Spleen (tissue), 11 donors: ENCODE data around the gene CLEC3A. TPM values are rescaled to one million over a fixed set of nuclear protein-coding genes. Genes with fewer than 3 reads are reported as not detected.

Source experiments
- DNase-seq: peaks from one replicate; pipeline ENCODE4 v3.0.0-alpha.2; 2020
- H3K27ac ChIP-seq, 8 donors: fragments of 200-600 bp; sonication (generic) in 7 of 8; 1 replicate in 4 of 8; 2 replicates in 4 of 8; pipeline versions ENCODE4 v1.5.0 to v1.8.0; 2016 to 2021; ENCODE audit warnings: inconsistent platforms in 4 of 8, mild to moderate bottlenecking in 4 of 8, moderate library complexity in 1 of 8
- H3K27me3 ChIP-seq, 7 donors: fragments of 200-600 bp; sonication (generic) in 6 of 7; replicated peaks in 1 of 7; 1 replicate in 4 of 7; 2 replicates in 3 of 7; pipeline versions ENCODE4 v1.5.0 to v1.8.0; 2016 to 2021; ENCODE audit warnings: inconsistent platforms in 3 of 7, mild to moderate bottlenecking in 1 of 7
- H3K36me3 ChIP-seq, 6 donors: fragments of 200-600 bp; sonication (generic) in 5 of 6; 1 replicate in 4 of 6; 2 replicates in 2 of 6; pipeline versions ENCODE4 v1.5.0 to v1.8.0; 2016 to 2021; ENCODE audit warnings: inconsistent platforms in 2 of 6
- H3K4me1 ChIP-seq, 6 donors: fragments of 200-600 bp; sonication (generic) in 5 of 6; 1 replicate in 3 of 6; 2 replicates in 3 of 6; pipeline versions ENCODE4 v1.5.0 to v1.8.0; 2016 to 2021; ENCODE audit warnings: inconsistent platforms in 3 of 6
- H3K4me3 ChIP-seq, 8 donors: fragments of 200-600 bp; sonication (generic) in 7 of 8; 1 replicate in 4 of 8; 2 replicates in 4 of 8; pipeline versions ENCODE4 v1.5.0 to v1.8.0; 2016 to 2021; ENCODE audit warnings: inconsistent platforms in 4 of 8, mild to moderate bottlenecking in 4 of 8, moderate library complexity in 2 of 8
- H3K9me3 ChIP-seq, 8 donors: fragments of 200-600 bp; sonication (generic) in 7 of 8; 1 replicate in 4 of 8; 2 replicates in 4 of 8; pipeline versions ENCODE4 v1.5.0 to v1.8.0; 2016 to 2021; ENCODE audit warnings: inconsistent platforms in 4 of 8
- CTCF ChIP-seq, 11 experiments: fragments of 200-600 bp in 7 of 11; fragments of 450-650 bp in 4 of 11; sonication (generic) in 4 of 11; IDR thresholded peaks in 8 of 11; conservative IDR thresholded peaks in 3 of 11; 1 replicate in 7 of 11; 2 replicates in 4 of 11; pipeline versions ENCODE4 v1.4.0 to v1.8.0; 2016 to 2021; ENCODE audit warnings: antibody characterized with exemption in 11 of 11, inconsistent platforms in 4 of 11, mild to moderate bottlenecking in 1 of 11
- POLR2A ChIP-seq, 3 donors: fragments of 450-650 bp; IDR thresholded peaks; one replicate each; pipeline ENCODE4 v1.5.1; 2017; ENCODE audit warnings: antibody characterized with exemption in 3 of 3, mild to moderate bottlenecking in 1 of 3
- POLR2AphosphoS5 ChIP-seq, 3 donors: sonication (generic); formaldehyde crosslinking; IDR thresholded peaks; one replicate each; pipeline ENCODE4 v1.5.1; 2017; ENCODE audit warnings: antibody characterized with exemption in 3 of 3
- WGBS, 5 donors: extraction: QIAGEN DNeasy Blood & Tissue Kit in 3 of 5; methylation state at CpG; one replicate each; pipeline versions ENCODE4 v1.1.5 to v1.1.7; 2013 to 2018; 5-methylcytosine and 5-hydroxymethylcytosine counted together
- intact Hi-C: fragments of 100-400 bp; cut with DNase I; formaldehyde crosslinking; loops from one replicate; pipeline ENCODE4 v1.15.0; 2023; ENCODE audit warnings: low total_unique reads
- polyA plus RNA-seq, 3 donors: library from polyadenylated mRNA; stranded (reverse); fragments of 200-250 nt; gene quantifications; one replicate each; pipeline ENCODE4 v1.2.1, GENCODE V29; 2013
- total RNA-seq, 7 donors: library from RNA; depleted of rRNA in 3 of 7; stranded (reverse); fragments of >200 nt in 3 of 7; fragmentation: NEBNext Ultra II Directional in 4 of 7; extraction: Animal tissue kit (Norgen Biotek cat#: 25700) in 4 of 7; gene quantifications; one replicate each; pipeline versions ENCODE4 v1.1.0 to v1.2.1, GENCODE V29; 2016 to 2021
- donor health status: healthy with polysubstance abuse.
- donor health status: DM: no; HTN: no; CAD: no; lungs with moderate emphysema.
- donor health status: DM: no; HTN: no; CAD: no.
- donor health status: Bipolar disorder and iron deficiency.
- donor health status: healthy.
- donor health status: DM: no; HTN: no; CAD: no.
- donor health status: DM: yes; HTN: yes; CAD: no.

Gene CLEC3A
- total and polyA plus RNA-seq, 10 donors, result not detected

- H3K4me3 ChIP-seq, result no peak overlapping the region
- intact Hi-C loops, result no loop called here
- 95 to 100% (median 97%) methylated on average over 1 of the region's 1 CpG for WGBS, 5 donors
- DNase-seq, result no peak
- peaks cover 0 to 40% (median 4%) of the 10 kb centered on the region in 7 donors for H3K27me3 ChIP-seq
- no peaks in the 10 kb centered on the region for H3K9me3 ChIP-seq
- TF ChIP-seq CTCF (IDR thresholded peaks at IDR 0.05 in 8 of 11, conservative IDR thresholded peaks at IDR 0.05 in 3 of 11) (no peak), POLR2A (IDR thresholded peaks at IDR 0.05) (no peak), POLR2AphosphoS5 (IDR thresholded peaks at IDR 0.05) (no peak)
- H3K27ac ChIP-seq, result no peak overlapping the region
- H3K4me1 ChIP-seq, result no peaks in the 10 kb centered on the region
- no peaks in the 10 kb centered on the region for H3K36me3 ChIP-seq
Observed at GRCh38 chr16:78025631-78026030, 3.3 kb downstream of the CLEC3A start.

- H3K9me3 ChIP-seq, result no peaks in the 10 kb centered on the region
- H3K36me3 ChIP-seq, result no peaks in the 10 kb centered on the region
- intact Hi-C loops, result no loop called here
- no peak overlapping the region for H3K4me3 ChIP-seq
- H3K4me1 ChIP-seq, result no peaks in the 10 kb centered on the region
- DNase-seq, result no peak
- H3K27ac ChIP-seq, result no peak overlapping the region
- TF ChIP-seq POLR2A (IDR thresholded peaks at IDR 0.05), result no peak
- TF ChIP-seq POLR2AphosphoS5 (IDR thresholded peaks at IDR 0.05), result no peak
- TF ChIP-seq CTCF (IDR thresholded peaks at IDR 0.05 in 8 of 11, conservative IDR thresholded peaks at IDR 0.05 in 3 of 11), result no peak
- WGBS, 5 donors, result 36 to 61% (median 44%) methylated on average over 3 of the region's 3 CpGs
- H3K27me3 ChIP-seq, result peaks cover 0 to 36% (median 4%) of the 10 kb centered on the region in 7 donors
Observed at GRCh38 chr16:78028018-78028417, 5.7 kb downstream of the CLEC3A start.

- Histone ChIP-seq H3K36me3 (no peaks in the 10 kb centered on the region), H3K27me3 (peaks cover 0 to 9% (median 0%) of the 10 kb centered on the region in 7 donors), H3K4me1 (no peaks in the 10 kb centered on the region), H3K27ac (no peak overlapping the region), H3K4me3 (no peak overlapping the region), H3K9me3 (no peaks in the 10 kb centered on the region)
- no peak for DNase-seq
- WGBS, 5 donors, result 18 to 72% (median 34%) methylated on average over 2 of the region's 2 CpGs
- intact Hi-C loops, result no loop called here
- TF ChIP-seq POLR2AphosphoS5 (IDR thresholded peaks at IDR 0.05), result no peak
- TF ChIP-seq CTCF (IDR thresholded peaks at IDR 0.05 in 8 of 11, conservative IDR thresholded peaks at IDR 0.05 in 3 of 11), result no peak
- TF ChIP-seq POLR2A (IDR thresholded peaks at IDR 0.05), result no peak
Observed at GRCh38 chr16:78034530-78034929, 12.2 kb downstream of the CLEC3A start.

- WGBS, 5 donors, result 46 to 79% (median 60%) methylated on average over 2 of the region's 2 CpGs
- Histone ChIP-seq H3K4me1 (no peaks in the 10 kb centered on the region), H3K9me3 (no peaks in the 10 kb centered on the region), H3K27me3 (peaks cover 0 to 9% (median 0%) of the 10 kb centered on the region in 7 donors), H3K36me3 (no peaks in the 10 kb centered on the region), H3K27ac (no peak overlapping the region), H3K4me3 (no peak overlapping the region)
- intact Hi-C loops, result no loop called here
- TF ChIP-seq POLR2AphosphoS5 (IDR thresholded peaks at IDR 0.05), result no peak
- no peak for TF ChIP-seq POLR2A (IDR thresholded peaks at IDR 0.05)
- no peak for TF ChIP-seq CTCF (IDR thresholded peaks at IDR 0.05 in 8 of 11, conservative IDR thresholded peaks at IDR 0.05 in 3 of 11)
- DNase-seq, result no peak
Observed at GRCh38 chr16:78035012-78035411, 12.7 kb downstream of the CLEC3A start.
